Ovary (tissue), 3 donors: ENCODE measurements around the gene DPH5.

Source experiments
- CTCF ChIP-seq, 3 donors: fragments of 450-650 bp in 2 of 3; fragments of 200-600 bp in 1 of 3; IDR thresholded peaks; one replicate each; pipeline versions ENCODE4 v1.5.1 to v1.8.0; 2016 to 2022; ENCODE audit warnings: antibody characterized with exemption in 3 of 3, mild to moderate bottlenecking in 1 of 3
- EP300 ChIP-seq: sonication (generic); formaldehyde crosslinking; IDR thresholded peaks from one replicate; pipeline ENCODE4 v1.6.1; 2017; ENCODE audit warnings: antibody characterized with exemption
- POLR2A ChIP-seq: fragments of 450-650 bp; IDR thresholded peaks from one replicate; pipeline ENCODE4 v1.6.1; 2017; ENCODE audit warnings: antibody characterized with exemption, mild to moderate bottlenecking, moderate library complexity
- donor health status: DM: no; HTN: no; CAD: no.

GRCh38 chr1:101005871-101006270 lies 19.7 kb downstream of the DPH5 start:
- TF ChIP-seq POLR2A: no peak
- TF ChIP-seq CTCF (IDR thresholded peaks at IDR 0.05): no peak
- no peak for TF ChIP-seq EP300
